A673 (cell line): ENCODE measurements around the gene CCSER1. TPM values are rescaled to one million over a fixed set of nuclear protein-coding genes. Genes with fewer than 3 reads are reported as not detected.

Experiments used
- BruUV-seq: library from RNA; stranded (reverse); fragments of 400-500 nt; replicated peaks from 2 replicates; lab custom pipeline; 2021; lab: Mats Ljungman, UMichigan
- CTCF ChIA-PET: fragments of 300-600 bp; sonication (Branson Sonifier 250); formaldehyde crosslinking; loops from one replicate; lab custom pipeline; 2022; ENCODE audit warnings: antibody characterized with exemption; lab: Charles Lee
- POLR2A ChIA-PET: fragments of 300-600 bp; sonication (Branson Sonifier 250); formaldehyde crosslinking; loops from one replicate; lab custom pipeline; 2022; ENCODE audit warnings: antibody characterized with exemption; ENCODE audit not compliant: low non-redundant PET; lab: Charles Lee
- DNase-seq: peaks from one replicate; pipeline ENCODE4 v3.0.0-alpha.2; 2015; ENCODE audit warnings: low spot score
- H3K27ac ChIP-seq: fragments of 200-600 bp; sonication (generic); 2 replicates; pipeline ENCODE4 v1.5.1; 2016; ENCODE audit warnings: mixed run types, low read depth, mild to moderate bottlenecking, mixed read lengths, antibody characterized with exemption, low read length; ENCODE audit not compliant: poor library complexity, severe bottlenecking
- H3K27me3 ChIP-seq: fragments of 200-600 bp; sonication (generic); replicated peaks from 2 replicates; pipeline ENCODE4 v1.6.1; 2017; ENCODE audit warnings: mixed run types, low read depth, mild to moderate bottlenecking, mixed read lengths, antibody characterized with exemption, low read length; ENCODE audit not compliant: insufficient read depth, poor library complexity
- H3K36me3 ChIP-seq: fragments of 200-600 bp; sonication (generic); 2 replicates; pipeline ENCODE4 v1.6.1; 2016; ENCODE audit warnings: mixed run types, mild to moderate bottlenecking, mixed read lengths, antibody characterized with exemption, low read length; ENCODE audit not compliant: insufficient read depth, poor library complexity, severe bottlenecking
- H3K4me1 ChIP-seq: fragments of 200-600 bp; sonication (generic); 2 replicates; pipeline ENCODE4 v1.6.1; 2017; ENCODE audit warnings: mixed run types, mild to moderate bottlenecking, mixed read lengths, antibody characterized with exemption, low read length; ENCODE audit not compliant: insufficient read depth, poor library complexity, severe bottlenecking
- H3K4me3 ChIP-seq: fragments of 200-600 bp; sonication (generic); 2 replicates; pipeline ENCODE4 v1.5.1; 2016; ENCODE audit warnings: low read depth, mixed run types, mild to moderate bottlenecking, mixed read lengths, low read length; ENCODE audit not compliant: poor library complexity, severe bottlenecking
- H3K9me3 ChIP-seq: fragments of 200-600 bp; sonication (generic); 2 replicates; pipeline ENCODE4 v1.6.1; 2016; ENCODE audit warnings: mixed run types, low read depth, mild to moderate bottlenecking, mixed read lengths, antibody characterized with exemption, low read length; ENCODE audit not compliant: poor library complexity, severe bottlenecking
- EZH2 ChIP-seq: fragments of 200-600 bp; sonication (generic); IDR thresholded peaks from 2 replicates; pipeline ENCODE4 v1.6.1; 2017; ENCODE audit warnings: borderline replicate concordance, low read depth, mild to moderate bottlenecking, mixed read lengths, antibody characterized with exemption, low read length; ENCODE audit not compliant: poor library complexity, severe bottlenecking
- intact Hi-C: fragments of 100-400 bp; cut with micrococcal nuclease; formaldehyde crosslinking; loops from one replicate; pipeline ENCODE4 v1.10.0; 2022; ENCODE audit not compliant: unreplicated experiment
- total RNA-seq: library from RNA; stranded (reverse); gene quantifications from 2 replicates; pipeline ENCODE4 v1.2.3, GENCODE V29; 2021
- TF ChIP-seq, protein P1 (sequence below): fragments of 300-800, 200-600 bp; sonication (generic); conservative IDR thresholded peaks from 2 replicates; pipeline ENCODE4 v1.5.1; 2017; ENCODE audit warnings: low read depth, mild to moderate bottlenecking, antibody characterized with exemption, low read length, moderate library complexity, mixed read lengths

Gene CCSER1
- total RNA-seq, 1 experiment from 2014 or later: not detected

DNA sequence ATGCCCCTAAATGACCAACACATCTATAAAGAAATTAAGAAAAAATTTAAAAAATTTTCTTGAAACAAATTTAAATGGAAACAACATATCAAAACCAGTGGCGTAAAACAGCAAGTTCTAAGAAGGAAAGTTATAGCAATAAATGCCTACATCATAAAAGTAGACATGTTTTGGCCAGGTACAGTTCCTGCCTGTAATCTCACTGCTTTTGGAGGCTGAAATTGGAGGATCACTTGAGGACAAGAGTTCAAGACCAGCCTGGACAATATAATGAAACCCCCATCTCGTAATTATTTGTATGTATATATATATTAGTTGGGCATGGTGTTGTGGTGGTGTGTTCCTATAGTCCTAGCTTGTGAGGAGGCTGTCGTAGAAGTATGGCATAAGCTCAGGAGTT lies 1504.1 kb downstream of the CCSER1 start:
- no TSS peak for BruUV-seq
- no peaks in the 10 kb centered on the region for H3K4me1 ChIP-seq
- CTCF ChIA-PET: no interaction called here
- POLR2A ChIA-PET: no interaction called here
- H3K9me3 ChIP-seq: no peaks in the 10 kb centered on the region
- no peaks in the 10 kb centered on the region for H3K36me3 ChIP-seq
- TF ChIP-seq, protein P1, sequence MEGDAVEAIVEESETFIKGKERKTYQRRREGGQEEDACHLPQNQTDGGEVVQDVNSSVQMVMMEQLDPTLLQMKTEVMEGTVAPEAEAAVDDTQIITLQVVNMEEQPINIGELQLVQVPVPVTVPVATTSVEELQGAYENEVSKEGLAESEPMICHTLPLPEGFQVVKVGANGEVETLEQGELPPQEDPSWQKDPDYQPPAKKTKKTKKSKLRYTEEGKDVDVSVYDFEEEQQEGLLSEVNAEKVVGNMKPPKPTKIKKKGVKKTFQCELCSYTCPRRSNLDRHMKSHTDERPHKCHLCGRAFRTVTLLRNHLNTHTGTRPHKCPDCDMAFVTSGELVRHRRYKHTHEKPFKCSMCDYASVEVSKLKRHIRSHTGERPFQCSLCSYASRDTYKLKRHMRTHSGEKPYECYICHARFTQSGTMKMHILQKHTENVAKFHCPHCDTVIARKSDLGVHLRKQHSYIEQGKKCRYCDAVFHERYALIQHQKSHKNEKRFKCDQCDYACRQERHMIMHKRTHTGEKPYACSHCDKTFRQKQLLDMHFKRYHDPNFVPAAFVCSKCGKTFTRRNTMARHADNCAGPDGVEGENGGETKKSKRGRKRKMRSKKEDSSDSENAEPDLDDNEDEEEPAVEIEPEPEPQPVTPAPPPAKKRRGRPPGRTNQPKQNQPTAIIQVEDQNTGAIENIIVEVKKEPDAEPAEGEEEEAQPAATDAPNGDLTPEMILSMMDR: no peak
- no peak for TF ChIP-seq EZH2
- intact Hi-C loops: no loop called here
- H3K27ac ChIP-seq: no peak overlapping the region
- H3K27me3 ChIP-seq: no peaks in the 10 kb centered on the region
- no peak for DNase-seq
- no peak overlapping the region for H3K4me3 ChIP-seq

DNA sequence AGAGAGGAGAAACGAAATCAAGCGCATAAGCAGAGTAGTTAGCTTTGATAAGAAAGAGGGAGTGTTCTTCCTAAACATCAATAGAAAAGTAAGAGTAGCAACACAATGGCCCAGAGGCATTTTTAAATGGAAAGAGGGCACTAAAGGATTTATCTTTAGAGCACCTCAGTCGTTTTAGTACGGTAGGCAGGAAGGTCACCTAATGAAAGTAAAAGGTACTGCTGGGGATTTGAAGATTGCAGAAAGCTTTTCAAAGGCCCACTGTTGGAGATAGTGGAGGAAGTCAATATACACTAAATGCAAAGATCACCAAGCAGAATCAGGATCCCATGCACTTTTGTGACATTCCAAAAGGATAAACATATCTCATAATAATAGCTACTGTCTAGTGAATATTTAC lies 1508.9 kb downstream of the CCSER1 start:
- POLR2A ChIA-PET: interaction anchor here (0.6 kb wide), 1 partner anchor 1756 kb away, joined by 3 read pairs; no protein-coding TSS in a partner anchor
- BruUV-seq: no TSS peak
- Histone ChIP-seq H3K9me3 (no peaks in the 10 kb centered on the region), H3K27ac (no peak overlapping the region), H3K36me3 (no peaks in the 10 kb centered on the region), H3K4me1 (no peaks in the 10 kb centered on the region), H3K4me3 (no peak overlapping the region), H3K27me3 (no peaks in the 10 kb centered on the region)
- intact Hi-C loops: no loop called here
- DNase-seq: no peak
- TF ChIP-seq, protein P1: no peak
- CTCF ChIA-PET: no interaction called here

Other genes with a start within 250 kb of the CCSER1 start
- 0.11 and 0.28 TPM in 2 replicates for gene MMRN1, start 232.5 kb upstream of the CCSER1 start, total RNA-seq